Stimulated activated CD4-positive, alpha-beta T cell treated with anti-CD3 and anti-CD28 coated beads, TNF-alpha, amount 100 ng/mL, for 48 hours (primary cell): ENCODE results near the gene EIF4E.
"Not testable (repeated sequence)": the region's sequence is repeated elsewhere in the genome, so short reads cannot be mapped to it uniquely, and the experiment has no call there.

Source experiments
- DNase-seq, 3 donors: peaks; one replicate each; pipeline ENCODE4 v3.0.0-alpha.2; 2020; ENCODE audit warnings: low read depth in 3 of 3

Gene EIF4E

GRCh38 chr4:98880884-98881283 lies 48.0 kb downstream of the EIF4E start:
- DNase-seq, result not testable (repeated sequence)

- DNase-seq, result no peak
Measured at GRCh38 chr4:98879515-98879914, 49.4 kb downstream of the EIF4E start.

GRCh38 chr4:98873059-98873458 lies 55.9 kb downstream of the EIF4E start:
- DNase-seq, result no peak

- not testable (repeated sequence) for DNase-seq
Measured at GRCh38 chr4:98872120-98872906, 56.6 kb downstream of the EIF4E start.

GRCh38 chr4:98867648-98868047 lies 61.3 kb downstream of the EIF4E start:
- DNase-seq, result no peak

GRCh38 chr4:98865059-98865458 lies 63.9 kb downstream of the EIF4E start:
- no peak for DNase-seq

GRCh38 chr4:98864560-98864959 lies 64.4 kb downstream of the EIF4E start:
- DNase-seq, result peak; percentile 3 to 19 (median 13)

GRCh38 chr4:98862371-98862770 lies 66.6 kb downstream of the EIF4E start:
- DNase-seq, result no peak

GRCh38 chr4:98861100-98861884 lies 67.6 kb downstream of the EIF4E start:
- no peak for DNase-seq

- DNase-seq, result no peak
Measured at GRCh38 chr4:98851806-98852205, 77.1 kb downstream of the EIF4E start.

- DNase-seq, result no peak
Measured at GRCh38 chr4:98850937-98851336, 78.0 kb downstream of the EIF4E start.

GRCh38 chr4:98848448-98848847 lies 80.5 kb downstream of the EIF4E start:
- DNase-seq, result no peak

GRCh38 chr4:98845960-98846359 lies 83.0 kb downstream of the EIF4E start:
- no peak for DNase-seq

GRCh38 chr4:98842917-98843316 lies 86.0 kb downstream of the EIF4E start:
- not testable (repeated sequence) for DNase-seq

GRCh38 chr4:98838977-98839618 lies 89.8 kb downstream of the EIF4E start:
- DNase-seq, result no peak

GRCh38 chr4:98838531-98838930 lies 90.4 kb downstream of the EIF4E start:
- DNase-seq, result no peak

- no peak for DNase-seq
Measured at GRCh38 chr4:98833384-98833783, 95.5 kb downstream of the EIF4E start.

- not testable (repeated sequence) for DNase-seq
Measured at GRCh38 chr4:98831036-98831435, 97.9 kb downstream of the EIF4E start.
